Smooth muscle cell (in vitro differentiated cells): Measurements from ENCODE around the gene FMR1NB. TPM values are rescaled to one million over a fixed set of nuclear protein-coding genes. Genes with fewer than 3 reads are reported as not detected.
A peak's percentile ranks its signal among the peaks of the same experiment; 100 is the strongest.

Source experiments
- DNase-seq: peaks from one replicate; lab custom pipeline; 2025; ENCODE audit not compliant: unreplicated experiment; lab: John Stamatoyannopoulos, UW
- H2AFZ ChIP-seq: fragments of 200-600 bp; sonication (generic); 2 replicates; pipeline ENCODE4 v1.6.0; 2016; ENCODE audit warnings: antibody characterized with exemption, low read depth, mild to moderate bottlenecking
- H3F3A ChIP-seq: fragments of 200-600 bp; sonication (generic); 2 replicates; pipeline ENCODE4 v1.6.0; 2017; ENCODE audit warnings: antibody characterized with exemption, low read depth
- H3K27ac ChIP-seq: fragments of 200-600 bp; sonication (generic); 2 replicates; pipeline ENCODE4 v1.5.1; 2016; ENCODE audit warnings: low read depth, mild to moderate bottlenecking
- H3K27me3 ChIP-seq: fragments of 200-600 bp; sonication (generic); 2 replicates; pipeline ENCODE4 v1.6.1; 2016; ENCODE audit warnings: low read depth, mild to moderate bottlenecking
- H3K36me3 ChIP-seq: fragments of 200-600 bp; sonication (generic); 2 replicates; pipeline ENCODE4 v1.5.1; 2016; ENCODE audit warnings: low read depth
- H3K4me1 ChIP-seq: fragments of 200-600 bp; sonication (generic); 2 replicates; pipeline ENCODE4 v1.5.1; 2016; ENCODE audit warnings: low read depth
- H3K4me2 ChIP-seq: fragments of 200-600 bp; sonication (generic); 2 replicates; pipeline ENCODE4 v1.6.0; 2016; ENCODE audit warnings: mild to moderate bottlenecking
- H3K4me3 ChIP-seq: fragments of 200-600 bp; sonication (generic); 2 replicates; pipeline ENCODE4 v1.5.1; 2016; ENCODE audit warnings: mild to moderate bottlenecking
- H3K79me2 ChIP-seq: fragments of 200-600 bp; sonication (generic); 2 replicates; pipeline ENCODE4 v1.6.0; 2016; ENCODE audit warnings: low read depth, mild to moderate bottlenecking
- H3K9ac ChIP-seq: fragments of 200-600 bp; sonication (generic); 2 replicates; pipeline ENCODE4 v1.6.0; 2016; ENCODE audit warnings: low read depth
- H3K9me3 ChIP-seq: fragments of 200-600 bp; sonication (generic); replicated peaks from 2 replicates; pipeline ENCODE4 v1.5.1; 2016; ENCODE audit warnings: low read depth
- H4K20me1 ChIP-seq: fragments of 200-600 bp; sonication (generic); 2 replicates; pipeline ENCODE4 v1.6.0; 2016; ENCODE audit warnings: low read depth
- WGBS: methylation state at CpG from one replicate; pipeline ENCODE4 v1.1.7; 2016; ENCODE audit warnings: low lambda C conversion rate; 5-methylcytosine and 5-hydroxymethylcytosine counted together
- polyA plus RNA-seq: library from polyadenylated mRNA; unstranded; fragments of >200 nt; fragmentation: Nextera tagmentation; extraction: Ambion mirVana; gene quantifications from 2 replicates; pipeline ENCODE4 v1.2.1, GENCODE V29; 2016
- total RNA-seq: library from RNA; depleted of rRNA; stranded (reverse); fragments of >200 nt; gene quantifications from 2 replicates; pipeline ENCODE4 v1.2.3, GENCODE V29; 2014
- TF ChIP-seq, protein P1 (sequence below): fragments of 200-600 bp; sonication (generic); IDR thresholded peaks from 2 replicates; pipeline ENCODE4 v1.5.1; 2017; ENCODE audit warnings: borderline replicate concordance, mild to moderate bottlenecking, antibody characterized with exemption; ENCODE audit not compliant: insufficient read depth, poor library complexity, severe bottlenecking

FMR1NB gene
- total and polyA plus RNA-seq, 2 experiments from 2014 or later = not detected

DNA sequence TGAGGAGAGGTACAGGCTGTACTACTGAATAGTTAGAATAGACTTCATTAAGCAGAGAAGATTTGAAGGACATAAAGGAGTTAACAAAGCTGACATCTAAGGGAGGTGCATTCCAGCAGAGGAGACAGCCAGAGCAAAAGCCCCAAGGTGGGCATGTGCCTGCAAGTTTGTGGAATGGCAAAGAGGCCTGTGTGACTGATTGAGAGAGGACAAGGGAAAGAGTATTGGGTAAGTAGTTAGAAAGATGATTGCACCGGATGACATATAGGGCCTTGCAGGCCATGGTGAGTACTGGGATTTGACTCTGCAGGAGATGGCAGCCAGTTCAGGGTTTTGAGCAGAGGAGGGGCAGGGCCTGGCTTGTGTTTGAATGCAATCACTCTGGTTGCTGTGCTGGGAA lies 55.9 kb downstream of the FMR1NB start:
- Histone ChIP-seq H2AFZ (no peak overlapping the region), H3K4me3 (no peak overlapping the region), H3K4me2 (no peak overlapping the region), H3K79me2 (no peaks in the 10 kb centered on the region), H3K9ac (no peak overlapping the region), H4K20me1 (no peaks in the 10 kb centered on the region), H3K27ac (no peak overlapping the region), H3K27me3 (no peaks in the 10 kb centered on the region), H3F3A (no peaks in the 10 kb centered on the region), H3K4me1 (no peaks in the 10 kb centered on the region), H3K9me3 (peaks cover 4% of the 10 kb centered on the region), H3K36me3 (no peaks in the 10 kb centered on the region)
- DNase-seq = no peak
- WGBS = 79% methylated on average over 1 of the region's 1 CpG
- TF ChIP-seq, protein P1, sequence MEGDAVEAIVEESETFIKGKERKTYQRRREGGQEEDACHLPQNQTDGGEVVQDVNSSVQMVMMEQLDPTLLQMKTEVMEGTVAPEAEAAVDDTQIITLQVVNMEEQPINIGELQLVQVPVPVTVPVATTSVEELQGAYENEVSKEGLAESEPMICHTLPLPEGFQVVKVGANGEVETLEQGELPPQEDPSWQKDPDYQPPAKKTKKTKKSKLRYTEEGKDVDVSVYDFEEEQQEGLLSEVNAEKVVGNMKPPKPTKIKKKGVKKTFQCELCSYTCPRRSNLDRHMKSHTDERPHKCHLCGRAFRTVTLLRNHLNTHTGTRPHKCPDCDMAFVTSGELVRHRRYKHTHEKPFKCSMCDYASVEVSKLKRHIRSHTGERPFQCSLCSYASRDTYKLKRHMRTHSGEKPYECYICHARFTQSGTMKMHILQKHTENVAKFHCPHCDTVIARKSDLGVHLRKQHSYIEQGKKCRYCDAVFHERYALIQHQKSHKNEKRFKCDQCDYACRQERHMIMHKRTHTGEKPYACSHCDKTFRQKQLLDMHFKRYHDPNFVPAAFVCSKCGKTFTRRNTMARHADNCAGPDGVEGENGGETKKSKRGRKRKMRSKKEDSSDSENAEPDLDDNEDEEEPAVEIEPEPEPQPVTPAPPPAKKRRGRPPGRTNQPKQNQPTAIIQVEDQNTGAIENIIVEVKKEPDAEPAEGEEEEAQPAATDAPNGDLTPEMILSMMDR = no peak

GRCh38 chrX:148043271-148043855 lies 62.2 kb downstream of the FMR1NB start:
- Histone ChIP-seq H4K20me1 (no peaks in the 10 kb centered on the region), H3K4me3 (no peak overlapping the region), H3K4me2 (no peak overlapping the region), H3K9ac (no peak overlapping the region), H3K79me2 (no peaks in the 10 kb centered on the region), H3K4me1 (no peaks in the 10 kb centered on the region), H2AFZ (no peak overlapping the region), H3K9me3 (no peaks in the 10 kb centered on the region), H3K27me3 (no peaks in the 10 kb centered on the region), H3K36me3 (no peaks in the 10 kb centered on the region), H3K27ac (no peak overlapping the region), H3F3A (no peaks in the 10 kb centered on the region)
- no peak for DNase-seq
- WGBS = 60% methylated on average over 2 of the region's 2 CpGs
- TF ChIP-seq, protein P1 = no peak

- H3K4me3 ChIP-seq = no peak overlapping the region
- H3K4me2 ChIP-seq = no peak overlapping the region
- TF ChIP-seq, protein P1 = no peak
- no peak overlapping the region for H3K9ac ChIP-seq
- no peaks in the 10 kb centered on the region for H4K20me1 ChIP-seq
- no peak for DNase-seq
- H3F3A ChIP-seq = no peaks in the 10 kb centered on the region
- no peaks in the 10 kb centered on the region for H3K9me3 ChIP-seq
- H3K36me3 ChIP-seq = no peaks in the 10 kb centered on the region
- H3K4me1 ChIP-seq = no peaks in the 10 kb centered on the region
- H2AFZ ChIP-seq = no peak overlapping the region
- WGBS = 79% methylated on average over 4 of the region's 4 CpGs
- H3K79me2 ChIP-seq = no peaks in the 10 kb centered on the region
- H3K27me3 ChIP-seq = no peaks in the 10 kb centered on the region
- H3K27ac ChIP-seq = no peak overlapping the region
Observed at GRCh38 chrX:148047200-148047599, 66.1 kb downstream of the FMR1NB start.

DNA sequence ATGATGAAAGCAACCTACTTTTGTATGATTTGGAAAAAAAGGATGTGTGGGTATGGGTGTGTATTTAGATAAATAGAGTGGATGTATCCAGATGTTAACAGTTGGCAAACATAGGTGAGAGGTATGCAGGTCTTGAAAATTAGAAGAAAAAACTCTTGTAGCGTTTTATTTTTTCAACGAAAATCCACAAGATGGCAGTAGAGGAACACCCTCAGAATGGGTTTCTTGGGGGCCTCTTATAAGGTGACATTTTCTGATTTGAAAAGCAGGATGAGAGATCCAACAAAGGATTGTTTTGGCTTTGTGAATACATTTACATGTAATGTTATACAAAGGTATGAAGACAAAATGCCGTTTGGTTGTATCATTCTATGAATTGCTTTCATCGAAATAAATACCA lies 68.3 kb downstream of the FMR1NB start:
- no peaks in the 10 kb centered on the region for H3K9me3 ChIP-seq
- no peak for DNase-seq
- no peaks in the 10 kb centered on the region for H3K27me3 ChIP-seq
- no peaks in the 10 kb centered on the region for H3K4me1 ChIP-seq
- H3F3A ChIP-seq = no peaks in the 10 kb centered on the region
- 32% methylated on average over 4 of the region's 4 CpGs for WGBS
- H3K79me2 ChIP-seq = no peaks in the 10 kb centered on the region
- H2AFZ ChIP-seq = no peak overlapping the region
- no peaks in the 10 kb centered on the region for H3K36me3 ChIP-seq
- H4K20me1 ChIP-seq = no peaks in the 10 kb centered on the region
- H3K4me2 ChIP-seq = no peak overlapping the region
- TF ChIP-seq, protein P1 = peak; percentile 56
- no peak overlapping the region for H3K4me3 ChIP-seq
- no peak overlapping the region for H3K27ac ChIP-seq
- H3K9ac ChIP-seq = no peak overlapping the region
